Nephron (organoid): ENCODE results near the gene SEMA3G.

ENCODE experiments used
- H3K27ac Mint-ChIP-seq, 3 experiments: 2 replicates each; pipeline ENCODE4 v1.8.0; 2020; ENCODE audit warnings: mixed read lengths in 3 of 3, mild to moderate bottlenecking in 2 of 3, moderate library complexity in 1 of 3
- H3K27me3 Mint-ChIP-seq: 2 replicates; pipeline ENCODE4 v1.8.0; 2021; ENCODE audit warnings: low read depth, mild to moderate bottlenecking, moderate library complexity, mixed read lengths
- H3K36me3 Mint-ChIP-seq: 2 replicates; pipeline ENCODE4 v1.8.0; 2020; ENCODE audit warnings: low read depth, mixed read lengths
- H3K4me1 Mint-ChIP-seq: 2 replicates; pipeline ENCODE4 v1.8.0; 2020; ENCODE audit warnings: mixed read lengths
- H3K4me3 Mint-ChIP-seq, 3 experiments: 2 replicates each; pipeline ENCODE4 v1.8.0; 2020; ENCODE audit warnings: mild to moderate bottlenecking in 3 of 3, mixed read lengths in 3 of 3, moderate library complexity in 2 of 3
- H3K9me3 Mint-ChIP-seq: 2 replicates; pipeline ENCODE4 v1.8.0; 2020; ENCODE audit warnings: mixed read lengths
- TF ChIP-seq, protein P1 (sequence below), 3 experiments: fragments of 200-600 bp; sonication (generic); IDR thresholded peaks; one replicate each; pipeline ENCODE4 v1.5.0; 2021; ENCODE audit warnings: antibody characterized with exemption in 3 of 3; ENCODE audit not compliant: unreplicated experiment in 3 of 3

The SEMA3G gene

DNA sequence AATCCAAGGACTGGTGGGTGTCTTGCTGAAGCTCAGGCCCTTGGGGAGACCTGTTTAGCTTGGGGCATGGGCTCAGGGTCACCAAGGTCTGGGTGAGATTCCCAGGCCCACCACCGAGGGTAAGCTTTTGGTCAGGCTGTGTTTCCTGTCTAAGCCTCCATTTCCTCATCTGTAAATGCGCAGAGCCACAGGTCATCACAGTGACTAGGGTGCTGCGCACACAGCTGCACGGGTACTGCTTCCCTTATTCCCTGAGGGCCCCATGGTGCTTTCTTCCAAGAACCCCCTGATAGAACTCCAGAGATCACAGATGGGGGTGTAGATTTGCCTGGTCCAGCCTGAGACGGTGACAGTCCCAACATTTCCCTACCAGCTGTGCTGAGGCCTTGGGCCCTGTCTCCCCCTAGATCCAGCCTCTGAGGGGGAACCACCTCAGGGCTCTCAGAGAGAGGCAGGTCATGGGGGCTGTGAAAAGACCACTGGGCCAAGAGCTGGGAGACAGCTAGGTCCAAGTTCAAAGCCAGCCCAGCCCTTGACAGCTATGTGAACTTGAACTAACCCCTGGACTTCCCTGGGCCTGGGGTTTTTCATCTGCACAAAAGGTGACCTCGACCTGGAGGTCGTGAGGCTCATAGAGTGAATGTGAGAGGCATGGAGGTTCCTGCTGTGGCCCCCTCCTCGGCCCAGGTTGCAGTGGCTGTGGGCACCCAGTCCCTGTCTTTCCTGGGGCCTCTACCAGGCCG is 60.7 kb downstream of the SEMA3G start:
- Mint-ChIP-seq H3K27me3 (no peaks in the 10 kb centered on the region), H3K9me3 (no peaks in the 10 kb centered on the region), H3K36me3 (no peaks in the 10 kb centered on the region), H3K27ac (no peak overlapping the region), H3K4me1 (no peaks in the 10 kb centered on the region), H3K4me3 (no peak overlapping the region)
- TF ChIP-seq, protein P1, sequence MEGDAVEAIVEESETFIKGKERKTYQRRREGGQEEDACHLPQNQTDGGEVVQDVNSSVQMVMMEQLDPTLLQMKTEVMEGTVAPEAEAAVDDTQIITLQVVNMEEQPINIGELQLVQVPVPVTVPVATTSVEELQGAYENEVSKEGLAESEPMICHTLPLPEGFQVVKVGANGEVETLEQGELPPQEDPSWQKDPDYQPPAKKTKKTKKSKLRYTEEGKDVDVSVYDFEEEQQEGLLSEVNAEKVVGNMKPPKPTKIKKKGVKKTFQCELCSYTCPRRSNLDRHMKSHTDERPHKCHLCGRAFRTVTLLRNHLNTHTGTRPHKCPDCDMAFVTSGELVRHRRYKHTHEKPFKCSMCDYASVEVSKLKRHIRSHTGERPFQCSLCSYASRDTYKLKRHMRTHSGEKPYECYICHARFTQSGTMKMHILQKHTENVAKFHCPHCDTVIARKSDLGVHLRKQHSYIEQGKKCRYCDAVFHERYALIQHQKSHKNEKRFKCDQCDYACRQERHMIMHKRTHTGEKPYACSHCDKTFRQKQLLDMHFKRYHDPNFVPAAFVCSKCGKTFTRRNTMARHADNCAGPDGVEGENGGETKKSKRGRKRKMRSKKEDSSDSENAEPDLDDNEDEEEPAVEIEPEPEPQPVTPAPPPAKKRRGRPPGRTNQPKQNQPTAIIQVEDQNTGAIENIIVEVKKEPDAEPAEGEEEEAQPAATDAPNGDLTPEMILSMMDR (IDR thresholded peaks at IDR 0.05; ENCODE audit: unreplicated experiment in 3 of 3) = no peak

DNA sequence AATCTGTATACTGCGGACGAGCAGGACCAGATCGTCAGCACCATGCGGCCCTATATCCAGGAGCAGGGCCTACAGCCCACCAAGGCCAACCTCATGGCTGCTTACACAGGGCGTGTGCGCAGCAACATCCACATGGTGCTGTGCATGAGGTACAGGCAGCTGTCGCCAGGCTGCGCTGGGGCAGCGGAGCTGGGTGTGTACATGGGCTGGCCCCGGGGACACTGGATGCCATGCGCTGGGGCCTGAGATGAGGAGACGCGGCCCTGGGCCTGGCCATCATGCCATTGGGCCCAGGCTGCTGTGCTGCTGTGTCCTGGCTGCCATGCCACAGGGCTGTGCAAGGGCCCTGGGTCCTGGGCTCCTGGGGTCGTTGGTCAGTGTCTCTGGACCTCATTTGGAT is 61.5 kb downstream of the SEMA3G start:
- Mint-ChIP-seq H3K27ac (no peak overlapping the region), H3K27me3 (no peaks in the 10 kb centered on the region), H3K36me3 (no peaks in the 10 kb centered on the region), H3K9me3 (no peaks in the 10 kb centered on the region), H3K4me3 (no peak overlapping the region), H3K4me1 (no peaks in the 10 kb centered on the region)
- TF ChIP-seq, protein P1 (IDR thresholded peaks at IDR 0.05; ENCODE audit: unreplicated experiment in 3 of 3) = no peak
